ENCODE results near the gene SGCB. TPM values are rescaled to one million over a fixed set of nuclear protein-coding genes. Genes with fewer than 3 reads are reported as not detected.

The SGCB gene
- total and polyA plus RNA-seq, 8 donors: 26.9 to 44.3 (median 38.4) TPM

DNA sequence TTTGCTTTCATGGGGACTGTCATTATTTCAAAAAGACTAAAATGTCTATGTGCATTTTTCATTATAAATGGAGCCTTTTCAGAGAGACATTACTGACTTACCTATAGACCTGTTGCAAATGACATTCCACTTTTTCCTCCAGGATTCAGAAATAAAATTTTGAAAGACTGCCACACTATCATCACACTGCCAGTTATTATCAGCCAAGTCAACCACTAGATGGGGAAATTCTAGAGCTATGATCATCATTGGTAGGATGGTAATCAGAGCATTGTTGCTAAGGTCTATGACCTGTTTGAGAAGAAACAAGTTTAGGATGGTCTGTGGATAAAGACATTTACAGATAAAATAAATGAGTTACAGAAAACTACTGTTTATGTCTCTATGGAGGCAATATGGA, 40.5 kb downstream of the SGCB start:
- Histone ChIP-seq H3K27me3 (no peaks in the 10 kb centered on the region), H3K4me3 (no peak overlapping the region), H3K27ac (no peak overlapping the region), H3K36me3 (no peaks in the 10 kb centered on the region), H3K9me3 (no peaks in the 10 kb centered on the region), H3K4me1 (no peaks in the 10 kb centered on the region)
- TF ChIP-seq CTCF (IDR thresholded peaks at IDR 0.05): no peak
- intact Hi-C loops (cut with DNase I): no loop called here
- ATAC-seq: no peak
- no peak for DNase-seq

DNA sequence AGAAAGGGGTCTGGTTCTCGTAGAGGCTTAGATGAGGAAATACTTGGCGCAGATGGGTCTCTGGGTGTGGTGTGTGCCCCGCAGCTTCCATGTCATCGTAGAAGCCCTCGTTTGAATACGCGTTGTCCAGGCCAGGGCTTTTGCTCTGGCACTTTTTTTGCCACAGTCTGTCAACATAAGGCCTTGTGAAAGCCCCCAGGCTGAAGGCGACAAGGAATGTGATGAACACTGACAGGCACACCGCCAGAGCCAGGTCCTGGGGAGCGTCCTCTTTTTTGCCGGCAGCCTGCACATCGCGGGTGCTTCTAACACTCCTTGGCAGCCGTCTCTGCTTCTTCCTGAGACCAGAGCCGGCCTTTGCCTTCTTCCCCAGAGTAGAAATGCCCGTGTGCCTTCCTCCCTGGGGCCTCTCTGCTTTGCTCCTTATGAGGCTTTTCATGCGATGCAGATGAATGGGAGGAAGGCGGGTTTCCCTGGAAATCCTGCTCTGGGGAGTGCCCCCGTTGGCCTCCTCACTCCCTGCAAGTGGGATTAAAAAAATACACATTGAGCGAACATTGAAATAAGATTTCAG, 42.4 kb downstream of the SGCB start:
- no peak overlapping the region for H3K4me3 ChIP-seq
- intact Hi-C loops (cut with DNase I): no loop called here
- peaks cover 0 to 3% of the 10 kb centered on the region in 2 donors for H3K9me3 ChIP-seq
- no peak for DNase-seq
- ATAC-seq: no peak
- H3K36me3 ChIP-seq: no peaks in the 10 kb centered on the region
- H3K27me3 ChIP-seq: no peaks in the 10 kb centered on the region
- no peak overlapping the region for H3K27ac ChIP-seq
- no peaks in the 10 kb centered on the region for H3K4me1 ChIP-seq
- no peak for TF ChIP-seq CTCF (IDR thresholded peaks at IDR 0.05)

Other genes starting within 250 kb of the SGCB start
- gene DCUN1D4, start 195.1 kb downstream of the SGCB start, total RNA-seq: 10 to 100 TPM; 31.6 to 39.5 TPM
- 10 to 100 TPM; 41.6 to 54.6 (median 49.2) TPM for gene DCUN1D4, start 195.1 kb downstream of the SGCB start, polyA plus RNA-seq (ENCODE audit: insufficient read length in 6 of 6)
- gene LRRC66, start 17.9 kb downstream of the SGCB start, total RNA-seq: under 1 TPM; 0.17 to 0.18 TPM
- gene LRRC66, start 17.9 kb downstream of the SGCB start, polyA plus RNA-seq (ENCODE audit: insufficient read length in 6 of 6): under 1 TPM; 0.34 to 0.43 (median 0.40) TPM
- 10 to 100 TPM; 13.5 to 23.7 TPM for gene SPATA18, start 13.0 kb upstream of the SGCB start, total RNA-seq
- 10 to 100 TPM in 1 of 6 donors, 1 to 10 TPM in 5; 1.6 to 11.8 (median 8.1) TPM for gene SPATA18, start 13.0 kb upstream of the SGCB start, polyA plus RNA-seq (ENCODE audit: insufficient read length in 6 of 6)